Tibial nerve (tissue), 4 donors: ENCODE data around the gene ARSG. TPM values are rescaled to one million over a fixed set of nuclear protein-coding genes. Genes with fewer than 3 reads are reported as not detected.

Experiments used
- DNase-seq, 2 donors: peaks; one replicate each; pipeline ENCODE4 v3.0.0-alpha.2; 2019; ENCODE audit warnings: low spot score in 2 of 2
- H3K27ac ChIP-seq, 4 donors: fragments of 200-600 bp; sonication (generic) in 3 of 4; one replicate each; pipeline ENCODE4 v1.5.1; 2017 to 2019; ENCODE audit warnings: mild to moderate bottlenecking in 1 of 4
- H3K27me3 ChIP-seq, 2 donors: fragments of 200-600 bp; sonication (generic) in 1 of 2; one replicate each; pipeline versions ENCODE4 v1.5.1 to v1.6.0; 2017 to 2019
- H3K36me3 ChIP-seq, 3 donors: fragments of 200-600 bp; sonication (generic); one replicate each; pipeline ENCODE4 v1.5.1; 2018 to 2019
- H3K4me1 ChIP-seq, 4 donors: fragments of 200-600 bp; sonication (generic) in 3 of 4; one replicate each; pipeline ENCODE4 v1.5.1; 2017 to 2019
- H3K4me3 ChIP-seq, 4 donors: fragments of 200-600 bp; sonication (generic) in 3 of 4; one replicate each; pipeline ENCODE4 v1.5.1; 2017 to 2019; ENCODE audit warnings: mild to moderate bottlenecking in 1 of 4, moderate library complexity in 1 of 4
- H3K9me3 ChIP-seq, 4 donors: fragments of 200-600 bp; sonication (generic) in 3 of 4; one replicate each; pipeline ENCODE4 v1.5.1; 2017 to 2019
- CTCF ChIP-seq, 5 experiments: fragments of 200-600 bp in 3 of 5; fragments of 450-650 bp in 2 of 5; sonication (generic) in 3 of 5; IDR thresholded peaks; one replicate each; pipeline ENCODE4 v1.5.1; 2016 to 2019; ENCODE audit warnings: antibody characterized with exemption in 5 of 5, mild to moderate bottlenecking in 3 of 5, moderate library complexity in 2 of 5
- EP300 ChIP-seq, 2 donors: sonication (generic); formaldehyde crosslinking; IDR thresholded peaks; one replicate each; pipeline ENCODE4 v1.6.1; 2017; ENCODE audit warnings: antibody characterized with exemption in 2 of 2, mild to moderate bottlenecking in 1 of 2
- POLR2A ChIP-seq, 2 donors: fragments of 450-650 bp; IDR thresholded peaks; one replicate each; pipeline ENCODE4 v1.6.1; 2017; ENCODE audit warnings: antibody characterized with exemption in 2 of 2, mild to moderate bottlenecking in 2 of 2, moderate library complexity in 2 of 2
- WGBS, 2 donors: methylation state at CpG; one replicate each; pipeline ENCODE4 v1.1.5; 2018; 5-methylcytosine and 5-hydroxymethylcytosine counted together
- total RNA-seq, 4 donors: library from RNA; depleted of rRNA; stranded (reverse); fragments of >200 nt; gene quantifications; one replicate each; pipeline ENCODE4 v1.1.0, GENCODE V29; 2016

The ARSG gene
- total RNA-seq, 4 donors from 2014 or later, result 2.1 to 11.4 (median 4.1) TPM

GRCh38 chr17:68320311-68320865 lies 29.1 kb downstream of the ARSG start:
- H3K4me1 ChIP-seq, result no peaks in the 10 kb centered on the region
- 72 to 75% methylated on average over 5 of the region's 5 CpGs for WGBS, 2 donors
- no peak overlapping the region for H3K27ac ChIP-seq
- TF ChIP-seq CTCF (IDR thresholded peaks at IDR 0.05), result no peak
- TF ChIP-seq POLR2A (IDR thresholded peaks at IDR 0.05), result no peak
- no peak for TF ChIP-seq EP300 (IDR thresholded peaks at IDR 0.05)
- H3K4me3 ChIP-seq, result no peak overlapping the region
- no peaks in the 10 kb centered on the region for H3K27me3 ChIP-seq
- H3K9me3 ChIP-seq, result no peaks in the 10 kb centered on the region
- H3K36me3 ChIP-seq, result no peaks in the 10 kb centered on the region
- no peak for DNase-seq

GRCh38 chr17:68320943-68321555 lies 29.8 kb downstream of the ARSG start:
- WGBS, 2 donors, result 85 to 88% methylated on average over 7 of the region's 7 CpGs
- no peak overlapping the region for H3K4me3 ChIP-seq
- TF ChIP-seq EP300 (IDR thresholded peaks at IDR 0.05) (no peak), POLR2A (IDR thresholded peaks at IDR 0.05) (no peak), CTCF (IDR thresholded peaks at IDR 0.05) (no peak)
- no peaks in the 10 kb centered on the region for H3K4me1 ChIP-seq
- DNase-seq, result no peak
- no peaks in the 10 kb centered on the region for H3K9me3 ChIP-seq
- no peaks in the 10 kb centered on the region for H3K27me3 ChIP-seq
- no peaks in the 10 kb centered on the region for H3K36me3 ChIP-seq
- H3K27ac ChIP-seq, result no peak overlapping the region

- no peak overlapping the region for H3K27ac ChIP-seq
- TF ChIP-seq CTCF (IDR thresholded peaks at IDR 0.05) (no peak), EP300 (IDR thresholded peaks at IDR 0.05) (no peak), POLR2A (IDR thresholded peaks at IDR 0.05) (no peak)
- no peaks in the 10 kb centered on the region for H3K9me3 ChIP-seq
- H3K4me1 ChIP-seq, result no peaks in the 10 kb centered on the region
- DNase-seq, result no peak
- H3K4me3 ChIP-seq, result no peak overlapping the region
- no peaks in the 10 kb centered on the region for H3K27me3 ChIP-seq
- 52 to 59% methylated on average over 4 of the region's 4 CpGs for WGBS, 2 donors
- H3K36me3 ChIP-seq, result no peaks in the 10 kb centered on the region
Observed at GRCh38 chr17:68321556-68321954, 30.3 kb downstream of the ARSG start.

- Histone ChIP-seq H3K9me3 (no peaks in the 10 kb centered on the region), H3K36me3 (no peaks in the 10 kb centered on the region), H3K27ac (no peak overlapping the region), H3K27me3 (no peaks in the 10 kb centered on the region), H3K4me3 (no peak overlapping the region), H3K4me1 (no peaks in the 10 kb centered on the region)
- no peak for DNase-seq
- TF ChIP-seq EP300 (IDR thresholded peaks at IDR 0.05), result no peak
- no peak for TF ChIP-seq POLR2A (IDR thresholded peaks at IDR 0.05)
- TF ChIP-seq CTCF (IDR thresholded peaks at IDR 0.05), result no peak
- 78 to 79% methylated on average over 3 of the region's 3 CpGs for WGBS, 2 donors
Observed at GRCh38 chr17:68322630-68323029, 31.3 kb downstream of the ARSG start.

GRCh38 chr17:68324114-68324513 lies 32.8 kb downstream of the ARSG start:
- Histone ChIP-seq H3K9me3 (no peaks in the 10 kb centered on the region), H3K4me1 (no peaks in the 10 kb centered on the region), H3K4me3 (no peak overlapping the region), H3K36me3 (no peaks in the 10 kb centered on the region), H3K27me3 (no peaks in the 10 kb centered on the region), H3K27ac (no peak overlapping the region)
- TF ChIP-seq EP300 (IDR thresholded peaks at IDR 0.05) (no peak), POLR2A (IDR thresholded peaks at IDR 0.05) (no peak), CTCF (IDR thresholded peaks at IDR 0.05) (no peak)
- 82 to 89% methylated on average over 10 of the region's 10 CpGs for WGBS, 2 donors
- no peak for DNase-seq
